ENCODE results near the gene BANF2. TPM values are rescaled to one million over a fixed set of nuclear protein-coding genes. Genes with fewer than 3 reads are reported as not detected.

The BANF2 gene
- total and polyA plus RNA-seq, 2 of the 13 experiments (the other 11 are each of a cell fraction or from before 2014, with no cell fraction given) = 0.35 TPM; not detected in 1

GRCh38 chr20:17687800-17688199, 12.0 kb upstream of the BANF2 start (continued):
- TF ChIP-seq POGK (CRISPR knock-in tag; conservative IDR thresholded peaks at IDR 0.05) = no peak
- TF ChIP-seq CEBPG (CRISPR knock-in tag; IDR thresholded peaks at IDR 0.05) = peak; percentile 27; the same call in 1 of the 2 replicates
- no peak for TF ChIP-seq SMAD3 (CRISPR knock-in tag; IDR thresholded peaks at IDR 0.05)
- no peak for TF ChIP-seq ZNF646 (CRISPR knock-in tag; IDR thresholded peaks at IDR 0.05)
- TF ChIP-seq ZBTB20 (CRISPR knock-in tag; IDR thresholded peaks at IDR 0.05; ENCODE audit: borderline replicate concordance, low read depth) = no peak
- TF ChIP-seq ARID2 (CRISPR knock-in tag; IDR thresholded peaks at IDR 0.05; ENCODE audit: borderline replicate concordance) = no peak
- TF ChIP-seq CEBPB (IDR thresholded peaks at IDR 0.05; ENCODE audit: borderline replicate concordance, low read depth, low read length) = peak; percentile 56; the same call in 1 of the 2 replicates
- TF ChIP-seq HNRNPL (IDR thresholded peaks at IDR 0.05; ENCODE audit: low read depth, low read length) = no peak

Data from HepG2 (cell line).